B cell (primary cell): Measurements from ENCODE around the gene DDAH2. TPM values are rescaled to one million over a fixed set of nuclear protein-coding genes. Genes with fewer than 3 reads are reported as not detected.

Experiments used
- ATAC-seq: fragments of 200-7000 bp; cut with Tn5 transposase; one replicate; pipeline ENCODE4 v1.10.0; 2021; ENCODE audit warnings: low read depth, mild to moderate bottlenecking, moderate number of reproducible peaks, moderate library complexity
- CTCF ChIA-PET: fragments of 350-600 bp; sonication (Branson Sonifier 250); formaldehyde crosslinking; loops from one replicate; lab custom pipeline; 2021; ENCODE audit warnings: antibody characterized with exemption, inconsistent platforms; lab: Charles Lee
- POLR2A ChIA-PET: fragments of 350-600 bp; sonication (Branson Sonifier 250); formaldehyde crosslinking; loops from one replicate; lab custom pipeline; 2021; ENCODE audit warnings: antibody characterized with exemption; lab: Charles Lee
- DNase-seq: peaks from one replicate; pipeline ENCODE4 v3.0.0; 2013
- H2AFZ ChIP-seq: 2 replicates; pipeline ENCODE4 v1.6.1; 2012; ENCODE audit warnings: mild to moderate bottlenecking, low read depth, low read length; ENCODE audit not compliant: insufficient read depth, poor library complexity, severe bottlenecking
- H3K27ac ChIP-seq, 2 donors: 1 replicate in 1 of 2; 2 replicates in 1 of 2; pipeline ENCODE4 v1.5.1; 2012 to 2013; ENCODE audit warnings: low read length in 2 of 2, mild to moderate bottlenecking in 2 of 2, moderate library complexity in 1 of 2
- H3K27me3 ChIP-seq, 4 experiments: fragments of 200-600 bp in 1 of 4; sonication (generic) in 1 of 4; replicated peaks in 1 of 4; 1 replicate in 2 of 4; 2 replicates in 2 of 4; pipeline versions ENCODE4 v1.6.1 to v1.7.0; 2013 to 2016; ENCODE audit warnings: low read length in 3 of 4, mild to moderate bottlenecking in 2 of 4, mixed read lengths in 1 of 4, moderate library complexity in 1 of 4; ENCODE audit not compliant: insufficient read depth in 4 of 4, control insufficient read depth in 3 of 4; ENCODE audit errors: control extremely low read depth in 1 of 4
- H3K36me3 ChIP-seq, 2 experiments: replicated peaks in 1 of 2; 1 replicate in 1 of 2; 2 replicates in 1 of 2; pipeline versions ENCODE4 v1.6.1 to v1.7.1; 2013; ENCODE audit warnings: low read length in 1 of 2; ENCODE audit not compliant: insufficient read depth in 2 of 2, control insufficient read depth in 1 of 2; ENCODE audit errors: control extremely low read depth in 1 of 2, extremely low read depth in 1 of 2
- H3K4me1 ChIP-seq, 2 donors: fragments of 200-600 bp in 1 of 2; sonication (generic) in 1 of 2; 1 replicate in 1 of 2; 2 replicates in 1 of 2; pipeline versions ENCODE4 v1.5.1 to v1.6.1; 2013 to 2017; ENCODE audit warnings: low read length in 2 of 2; ENCODE audit not compliant: control insufficient read depth in 2 of 2, insufficient read depth in 2 of 2
- H3K4me2 ChIP-seq: replicated peaks from 2 replicates; pipeline ENCODE3; 2012; ENCODE audit warnings: mild to moderate bottlenecking, low read depth, low read length; ENCODE audit not compliant: poor library complexity, severe bottlenecking
- H3K4me3 ChIP-seq, 5 experiments: fragments of 200-600 bp in 1 of 5; sonication (generic) in 1 of 5; 1 replicate in 3 of 5; 2 replicates in 2 of 5; pipeline versions ENCODE4 v1.5.1 to v1.7.0; 2011 to 2016; ENCODE audit warnings: low read length in 4 of 5, mild to moderate bottlenecking in 4 of 5, low read depth in 2 of 5, control low read depth in 1 of 5, moderate library complexity in 1 of 5; ENCODE audit not compliant: insufficient read depth in 1 of 5; ENCODE audit errors: control extremely low read depth in 1 of 5, extremely low read depth in 1 of 5
- H3K79me2 ChIP-seq: fragments of 200-600 bp; sonication (generic); one replicate; pipeline ENCODE4 v1.6.0; 2016; ENCODE audit warnings: low read length; ENCODE audit not compliant: control insufficient read depth, insufficient read depth
- H3K9ac ChIP-seq: fragments of 200-600 bp; sonication (generic); 2 replicates; pipeline ENCODE4 v1.6.1; 2017; ENCODE audit warnings: mild to moderate bottlenecking, low read length, moderate library complexity
- H3K9me3 ChIP-seq, 3 donors: one replicate each; pipeline versions ENCODE4 v1.6.1 to v1.7.1; 2013; ENCODE audit warnings: low read length in 2 of 3; ENCODE audit not compliant: control insufficient read depth in 2 of 3, insufficient read depth in 1 of 3; ENCODE audit errors: control extremely low read depth in 1 of 3
- H4K20me1 ChIP-seq: 2 replicates; pipeline ENCODE4 v1.6.0; 2012; ENCODE audit warnings: mild to moderate bottlenecking, low read length; ENCODE audit not compliant: insufficient read depth, control insufficient read depth, poor library complexity, severe bottlenecking
- H3K27ac Mint-ChIP-seq: one replicate; pipeline ENCODE4 v1.8.0; 2021; ENCODE audit warnings: mixed read lengths
- H3K27me3 Mint-ChIP-seq: one replicate; pipeline ENCODE4 v1.8.0; 2021; ENCODE audit warnings: mixed read lengths
- H3K4me1 Mint-ChIP-seq: one replicate; pipeline ENCODE4 v1.8.0; 2021; ENCODE audit warnings: mixed read lengths
- H3K4me3 Mint-ChIP-seq: one replicate; pipeline ENCODE4 v1.8.0; 2021; ENCODE audit warnings: mixed read lengths
- H3K9me3 Mint-ChIP-seq: one replicate; pipeline ENCODE4 v1.8.0; 2022; ENCODE audit warnings: mixed read lengths; ENCODE audit not compliant: insufficient read depth
- EZH2 ChIP-seq: IDR thresholded peaks from 2 replicates; pipeline ENCODE4 v1.6.1; 2012; ENCODE audit warnings: borderline replicate concordance, low read depth, mild to moderate bottlenecking, moderate library complexity, low read length; ENCODE audit not compliant: insufficient read depth, poor library complexity, severe bottlenecking
- WGBS: methylation state at CpG from one replicate; pipeline ENCODE4 v1.1.5; 2013; ENCODE audit warnings: missing lambda C conversion rate; ENCODE audit not compliant: insufficient coverage; 5-methylcytosine and 5-hydroxymethylcytosine counted together
- intact Hi-C: fragments of 100-400 bp; cut with micrococcal nuclease; formaldehyde crosslinking; loops from one replicate; pipeline ENCODE4 v1.10.0; 2022
- polyA plus RNA-seq: library from polyadenylated mRNA; depleted of rRNA; stranded (reverse); fragments of >200 nt; gene quantifications from 2 replicates; pipeline ENCODE4 v1.2.3, GENCODE V29; 2012
- total RNA-seq, 2 donors: library from RNA; stranded (reverse); fragments of 120-200 nt in 1 of 2; gene quantifications; 1 replicate in 1 of 2; 2 replicates in 1 of 2; pipeline versions ENCODE4 v1.2.3 to v1.2.4, GENCODE V29; 2013 to 2022
- TF ChIP-seq, protein P1 (sequence below): fragments of 200-600 bp; IDR thresholded peaks from one replicate; pipeline ENCODE4 v1.8.0; 2022; ENCODE audit warnings: antibody characterized with exemption, mild to moderate bottlenecking

Gene DDAH2
- total and polyA plus RNA-seq, 2 donors (not counting 1 experiment from before 2014, with no cell fraction given): 59.2 to 87.2 TPM

GRCh38 chr6:31693535-31693934 is 35.6 kb downstream of the DDAH2 start:
- no peak overlapping the region for H3K4me3 Mint-ChIP-seq
- no peaks in the 10 kb centered on the region for H3K27me3 ChIP-seq
- no peaks in the 10 kb centered on the region for H3K79me2 ChIP-seq
- H3K27ac Mint-ChIP-seq: no peak overlapping the region
- intact Hi-C loops: no loop called here
- H3K9ac ChIP-seq: no peak overlapping the region
- 100% methylated on average over 1 of the region's 6 CpGs for WGBS
- H3K4me1 ChIP-seq: peaks cover 10 to 18% of the 10 kb centered on the region in 2 donors
- no peaks in the 10 kb centered on the region for H3K9me3 Mint-ChIP-seq
- peaks cover 0 to 77% of the 10 kb centered on the region in 2 experiments for H3K36me3 ChIP-seq
- no peak overlapping the region for H2AFZ ChIP-seq
- H3K27ac ChIP-seq: no peak overlapping the region
- no peak for ATAC-seq
- POLR2A ChIA-PET: interaction anchor here (0.6 kb wide), 1 partner anchor 273 kb away, joined by 4 read pairs; no protein-coding TSS in a partner anchor
- H3K27me3 Mint-ChIP-seq: no peaks in the 10 kb centered on the region
- CTCF ChIA-PET: interaction anchor here (0.5 to 1.3 kb wide), 3 partner anchors 9 to 294 kb away, joined by 3 to 4 read pairs (median 3); no protein-coding TSS in a partner anchor
- H3K4me2 ChIP-seq: no peak overlapping the region
- H4K20me1 ChIP-seq: no peaks in the 10 kb centered on the region
- no peaks in the 10 kb centered on the region for H3K9me3 ChIP-seq
- H3K4me3 ChIP-seq: no peak overlapping the region
- peaks cover 19% of the 10 kb centered on the region for H3K4me1 Mint-ChIP-seq
- DNase-seq: no peak
- TF ChIP-seq, protein P1, sequence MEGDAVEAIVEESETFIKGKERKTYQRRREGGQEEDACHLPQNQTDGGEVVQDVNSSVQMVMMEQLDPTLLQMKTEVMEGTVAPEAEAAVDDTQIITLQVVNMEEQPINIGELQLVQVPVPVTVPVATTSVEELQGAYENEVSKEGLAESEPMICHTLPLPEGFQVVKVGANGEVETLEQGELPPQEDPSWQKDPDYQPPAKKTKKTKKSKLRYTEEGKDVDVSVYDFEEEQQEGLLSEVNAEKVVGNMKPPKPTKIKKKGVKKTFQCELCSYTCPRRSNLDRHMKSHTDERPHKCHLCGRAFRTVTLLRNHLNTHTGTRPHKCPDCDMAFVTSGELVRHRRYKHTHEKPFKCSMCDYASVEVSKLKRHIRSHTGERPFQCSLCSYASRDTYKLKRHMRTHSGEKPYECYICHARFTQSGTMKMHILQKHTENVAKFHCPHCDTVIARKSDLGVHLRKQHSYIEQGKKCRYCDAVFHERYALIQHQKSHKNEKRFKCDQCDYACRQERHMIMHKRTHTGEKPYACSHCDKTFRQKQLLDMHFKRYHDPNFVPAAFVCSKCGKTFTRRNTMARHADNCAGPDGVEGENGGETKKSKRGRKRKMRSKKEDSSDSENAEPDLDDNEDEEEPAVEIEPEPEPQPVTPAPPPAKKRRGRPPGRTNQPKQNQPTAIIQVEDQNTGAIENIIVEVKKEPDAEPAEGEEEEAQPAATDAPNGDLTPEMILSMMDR: no peak
- no peak for TF ChIP-seq EZH2

- ChIA-PET CTCF (interaction anchor here (0.5 to 0.9 kb wide), 2 partner anchors 142 to 294 kb away, joined by 4 read pairs; no protein-coding TSS in a partner anchor), POLR2A (interaction anchor here (0.5 to 0.6 kb wide), 4 partner anchors 8 to 273 kb away, joined by 3 to 5 read pairs (median 4); no protein-coding TSS in a partner anchor)
- H3K27ac ChIP-seq: no peak overlapping the region
- Mint-ChIP-seq H3K27ac (no peak overlapping the region), H3K4me3 (no peak overlapping the region), H3K27me3 (no peaks in the 10 kb centered on the region), H3K9me3 (no peaks in the 10 kb centered on the region), H3K4me1 (peaks cover 17% of the 10 kb centered on the region)
- no peaks in the 10 kb centered on the region for H3K79me2 ChIP-seq
- peaks cover 10 to 18% of the 10 kb centered on the region in 2 donors for H3K4me1 ChIP-seq
- H3K36me3 ChIP-seq: peaks cover 0 to 81% of the 10 kb centered on the region in 2 experiments
- ATAC-seq: no peak
- H3K9me3 ChIP-seq: no peaks in the 10 kb centered on the region
- no peak overlapping the region for H3K9ac ChIP-seq
- intact Hi-C loops: no loop called here
- DNase-seq: no peak
- 94% methylated on average over 8 of the region's 9 CpGs for WGBS
- H3K27me3 ChIP-seq: no peaks in the 10 kb centered on the region
- no peak overlapping the region for H3K4me3 ChIP-seq
- no peaks in the 10 kb centered on the region for H4K20me1 ChIP-seq
- TF ChIP-seq, protein P1: no peak
- no peak overlapping the region for H3K4me2 ChIP-seq
- H2AFZ ChIP-seq: no peak overlapping the region
These were observed 36.2 kb downstream of the DDAH2 start for GRCh38 chr6:31692886-31693285.
